Large intestine (tissue), 12 donors: Measurements from ENCODE around the gene DBNDD1. TPM values are rescaled to one million over a fixed set of nuclear protein-coding genes. Genes with fewer than 3 reads are reported as not detected.
A peak's percentile ranks its signal among the peaks of the same experiment; 100 is the strongest.
"Not testable (repeated sequence)": the region's sequence is repeated elsewhere in the genome, so short reads cannot be mapped to it uniquely, and the experiment has no call there.

ENCODE experiments used
- DNase-seq, 2 donors: peaks; one replicate each; pipeline versions ENCODE4 v3.0.0 to v3.0.0-alpha.2; 2013
- H3K27ac ChIP-seq: one replicate; pipeline ENCODE4 v1.5.1; 2013; ENCODE audit warnings: low read length
- H3K27me3 ChIP-seq: 2 replicates; pipeline ENCODE4 v1.6.1; 2013; ENCODE audit warnings: low read length; ENCODE audit not compliant: control insufficient read depth, insufficient read depth
- H3K36me3 ChIP-seq: 2 replicates; pipeline ENCODE4 v1.6.1; 2013; ENCODE audit warnings: low read length; ENCODE audit not compliant: control insufficient read depth, insufficient read depth
- H3K4me1 ChIP-seq: one replicate; pipeline ENCODE4 v1.6.1; 2013; ENCODE audit warnings: low read length; ENCODE audit not compliant: control insufficient read depth, insufficient read depth
- H3K4me3 ChIP-seq: one replicate; pipeline ENCODE4 v1.5.1; 2013; ENCODE audit warnings: low read length
- H3K9me3 ChIP-seq: one replicate; pipeline ENCODE4 v1.6.1; 2013; ENCODE audit warnings: mild to moderate bottlenecking, low read depth, low read length, moderate library complexity; ENCODE audit not compliant: control insufficient read depth
- WGBS: methylation state at CpG from one replicate; pipeline ENCODE4 v1.1.5; 2013; ENCODE audit warnings: low lambda C conversion rate; ENCODE audit not compliant: insufficient coverage; 5-methylcytosine and 5-hydroxymethylcytosine counted together
- long read RNA-seq, 11 donors: transcript quantifications; one replicate each; lab custom pipeline, GENCODE V29; 2026
- polyA plus RNA-seq: library from polyadenylated mRNA; unstranded; fragments of 120-200 nt; gene quantifications from one replicate; pipeline ENCODE4 v1.2.1, GENCODE V29; 2013

The DBNDD1 gene, protein sequence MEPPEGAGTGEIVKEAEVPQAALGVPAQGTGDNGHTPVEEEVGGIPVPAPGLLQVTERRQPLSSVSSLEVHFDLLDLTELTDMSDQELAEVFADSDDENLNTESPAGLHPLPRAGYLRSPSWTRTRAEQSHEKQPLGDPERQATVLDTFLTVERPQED
- 9.5 TPM for polyA plus RNA-seq
- long read RNA-seq, donor 1, partial matches to known transcripts = 0 of 4 reads
- long read RNA-seq, donor 1, other reads (novel, unspliced or antisense) = 0 of 4 reads
- long read RNA-seq, donor 2, transcript DBNDD1-201 (4 exons, 2,079 nt) = major isoform, 11 of 15 reads
- long read RNA-seq, donor 2, partial matches to known transcripts = 0 of 15 reads
- long read RNA-seq, donor 2, other reads (novel, unspliced or antisense) = 0 of 15 reads
- long read RNA-seq, donor 3 = 0 reads
- long read RNA-seq, donor 4, partial matches to known transcripts = 0 of 2 reads
- long read RNA-seq, donor 4, other reads (novel, unspliced or antisense) = 0 of 2 reads
- long read RNA-seq, donor 5, partial matches to known transcripts = 0 of 7 reads
- long read RNA-seq, donor 5, other reads (novel, unspliced or antisense) = 0 of 7 reads
- long read RNA-seq, donor 6, partial matches to known transcripts = 0 of 4 reads
- long read RNA-seq, donor 6, other reads (novel, unspliced or antisense) = 0 of 4 reads
- long read RNA-seq, donor 7, partial matches to known transcripts = 0 of 5 reads
- long read RNA-seq, donor 7, other reads (novel, unspliced or antisense) = 0 of 5 reads
- long read RNA-seq, donor 8, partial matches to known transcripts = 0 of 3 reads
- long read RNA-seq, donor 8, other reads (novel, unspliced or antisense) = 0 of 3 reads
- long read RNA-seq, donor 9, partial matches to known transcripts = 0 of 5 reads
- long read RNA-seq, donor 9, other reads (novel, unspliced or antisense) = 0 of 5 reads
- long read RNA-seq, donor 10, transcript DBNDD1-207 (1 exons, 2,889 nt) = minor isoform, 10 of 35 reads
- long read RNA-seq, donor 10, transcript DBNDD1-201 (4 exons, 2,079 nt) = major isoform, 12 of 35 reads
- long read RNA-seq, donor 10, partial matches to known transcripts = 5 of 35 reads
- long read RNA-seq, donor 10, other reads (novel, unspliced or antisense) = 6 of 35 reads
- long read RNA-seq, donor 11, partial matches to known transcripts = 0 of 10 reads
- long read RNA-seq, donor 11, other reads (novel, unspliced or antisense) = 0 of 10 reads

DNA sequence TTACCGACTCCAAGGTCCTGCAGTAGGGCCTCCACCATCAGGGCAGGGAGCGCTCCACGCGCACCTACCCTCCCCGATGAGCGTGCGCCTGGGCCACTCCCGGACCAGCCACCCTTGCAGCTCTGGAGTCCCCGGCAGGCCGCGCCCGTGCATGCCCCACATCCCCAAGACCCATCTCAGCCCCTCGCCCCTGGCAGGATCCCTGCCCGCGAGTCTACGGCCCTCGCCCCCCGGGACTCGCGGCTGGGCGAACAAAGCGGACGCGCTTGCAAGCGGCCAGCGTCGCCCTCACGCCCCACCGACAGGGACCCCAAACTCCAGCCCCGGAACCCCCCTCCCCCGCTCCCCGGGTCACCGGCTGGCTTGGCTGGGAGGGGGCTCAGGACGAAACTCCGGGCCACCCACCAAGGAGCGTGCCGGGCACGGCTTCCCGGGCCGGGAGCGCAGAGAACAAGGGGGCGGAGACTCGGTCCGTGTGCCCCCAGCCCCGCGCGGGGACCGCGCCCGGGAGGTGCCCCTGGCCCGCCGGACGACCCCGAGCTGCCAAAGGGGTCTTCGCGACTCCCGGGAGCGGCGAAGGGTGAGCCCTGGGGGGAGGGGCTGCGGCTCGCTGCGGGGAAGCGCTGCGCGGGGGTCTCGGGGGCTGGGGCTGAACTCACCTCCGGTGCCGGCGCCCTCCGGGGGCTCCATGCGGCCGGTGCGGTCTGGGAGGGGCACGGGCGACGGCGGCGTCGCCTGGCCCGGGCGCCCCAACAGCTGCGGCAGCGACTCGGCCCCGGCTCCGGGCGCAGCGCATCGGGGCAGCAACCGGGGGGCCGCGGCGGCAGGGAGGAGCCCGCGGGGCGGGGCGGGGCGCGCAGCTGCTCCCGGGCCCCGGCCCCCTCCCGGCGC, at the start of gene DBNDD1:
Gene DBNDD1, minus strand, starts transcription at position 805 of the 891 bp plus-strand sequence. Its CDS starts 115 bp downstream, at position 690.
- H3K27ac ChIP-seq = peak within 1 kb of the TSS; percentile 70
- peak in 1 of 2 donors; percentile 61 for DNase-seq

DNA sequence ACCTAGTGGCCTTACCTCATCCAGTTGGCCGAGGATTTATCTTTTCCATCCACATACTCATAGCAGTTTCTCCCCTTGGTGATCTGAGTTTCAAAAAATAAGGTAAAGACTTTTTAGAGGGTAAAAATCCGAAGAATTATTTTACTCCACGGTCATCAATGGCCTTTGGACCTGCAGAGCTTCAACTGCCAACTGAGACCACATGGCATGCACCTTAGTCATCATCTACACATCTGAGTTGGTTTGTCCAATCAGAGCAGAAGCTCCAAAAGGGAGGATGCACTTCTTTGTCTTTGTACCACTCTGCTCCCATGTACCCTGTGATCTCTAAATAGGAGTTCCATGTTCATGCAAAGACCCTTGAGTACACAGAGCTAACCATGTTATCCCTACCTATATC, 42.2 kb upstream of the DBNDD1 start:
- H3K27me3 ChIP-seq = peaks cover 4% of the 10 kb centered on the region
- peaks cover 5% of the 10 kb centered on the region for H3K4me1 ChIP-seq
- H3K9me3 ChIP-seq = no peaks in the 10 kb centered on the region
- no peak overlapping the region for H3K27ac ChIP-seq
- H3K4me3 ChIP-seq = no peak overlapping the region
- DNase-seq = no peak
- WGBS = no CpG with 5 or more reads among the region's 3 CpGs
- H3K36me3 ChIP-seq = no peaks in the 10 kb centered on the region

More for the DNA sequence above, at the start of gene DBNDD1:
- Histone ChIP-seq H3K9me3 (no peaks in the 10 kb centered on the region), H3K36me3 (no peaks in the 10 kb centered on the region), H3K4me1 (peaks cover 24% of the 10 kb centered on the region), H3K4me3 (peak within 1 kb of the TSS; percentile 71), H3K27me3 (peaks cover 8% of the 10 kb centered on the region)
- no CpG with 5 or more reads among the region's 103 CpGs for WGBS

DNA sequence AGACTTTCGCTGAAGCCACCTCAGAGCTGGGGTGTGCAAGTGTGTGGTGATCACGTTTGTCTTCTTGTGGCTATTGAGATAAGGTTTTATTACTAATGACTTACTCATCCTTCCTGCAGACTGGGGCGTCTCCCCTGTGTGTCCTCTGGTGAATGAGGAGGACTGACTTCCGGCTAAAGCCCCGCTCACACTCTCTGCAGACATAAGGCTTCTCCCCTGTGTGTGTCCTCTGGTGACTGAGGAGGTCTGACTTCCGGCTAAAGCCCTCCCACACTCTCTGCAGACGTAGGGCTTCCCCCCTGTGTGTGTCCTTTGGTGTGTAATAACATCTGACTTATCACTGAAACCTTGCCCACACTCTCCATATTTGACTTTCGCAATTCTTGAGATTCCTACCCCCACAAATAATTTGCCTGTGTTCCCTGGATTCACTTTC, 38.5 kb upstream of the DBNDD1 start:
- no CpG with 5 or more reads among the region's 8 CpGs for WGBS
- DNase-seq = peak; percentile 50 to 75
- Histone ChIP-seq H3K27me3 (peaks cover 4% of the 10 kb centered on the region), H3K27ac (no peak overlapping the region), H3K4me1 (peaks cover 10% of the 10 kb centered on the region), H3K36me3 (no peaks in the 10 kb centered on the region), H3K4me3 (no peak overlapping the region), H3K9me3 (peaks cover 10% of the 10 kb centered on the region)

DNA sequence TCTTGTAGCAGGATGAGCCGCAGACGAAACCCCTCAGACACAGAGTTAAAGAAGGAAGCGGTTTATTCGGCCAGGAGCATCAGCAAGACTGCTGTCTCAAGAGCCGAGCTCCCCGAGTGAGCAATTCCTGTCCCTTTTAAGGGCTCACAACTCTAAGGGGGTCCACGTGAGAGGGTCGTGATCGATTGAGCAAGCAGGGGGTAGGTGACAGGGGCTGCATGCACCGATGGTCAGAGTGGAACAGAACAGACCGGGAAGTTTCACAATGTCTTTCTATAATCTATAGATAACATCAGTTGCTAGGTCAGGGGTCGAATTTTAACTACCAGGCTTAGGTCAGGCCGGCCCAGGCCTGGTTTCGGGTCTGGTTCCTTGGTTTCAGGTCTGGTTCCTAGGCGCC, 37.3 kb upstream of the DBNDD1 start:
- H3K27ac ChIP-seq, H3K9me3 ChIP-seq, H3K36me3 ChIP-seq, H3K4me3 ChIP-seq, H3K27me3 ChIP-seq, DNase-seq: not testable (repeated sequence)
- WGBS = 100% methylated on average over 1 of the region's 15 CpGs
- peaks cover 10% of the 10 kb centered on the region for H3K4me1 ChIP-seq

DNA sequence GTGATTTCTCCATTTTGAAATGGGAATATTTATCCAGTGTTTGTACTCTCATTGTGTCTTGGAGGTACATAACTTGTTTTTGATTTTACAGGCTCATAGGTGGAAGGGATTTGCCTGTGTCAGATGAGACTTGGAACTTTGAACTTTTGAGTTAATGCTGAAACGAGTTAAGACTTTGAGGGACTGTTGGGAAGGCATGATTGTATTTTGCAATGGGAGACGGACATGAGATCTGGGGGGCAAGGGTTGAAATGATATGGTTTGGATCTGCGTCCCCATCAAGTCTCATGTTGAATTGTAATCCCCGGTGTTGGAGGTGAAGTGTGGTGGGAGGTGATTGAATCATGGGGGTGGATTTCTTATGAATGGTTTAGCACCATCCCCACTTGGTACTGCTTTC, 36.1 kb upstream of the DBNDD1 start:
- Histone ChIP-seq H3K36me3 (no peaks in the 10 kb centered on the region), H3K9me3 (peaks cover 10% of the 10 kb centered on the region), H3K27me3 (no peaks in the 10 kb centered on the region), H3K4me3 (no peak overlapping the region), H3K27ac (peak overlapping the region; percentile 39), H3K4me1 (peaks cover 10% of the 10 kb centered on the region)
- DNase-seq = peak; percentile 37 to 76
- 20% methylated on average over 1 of the region's 4 CpGs for WGBS

DNA sequence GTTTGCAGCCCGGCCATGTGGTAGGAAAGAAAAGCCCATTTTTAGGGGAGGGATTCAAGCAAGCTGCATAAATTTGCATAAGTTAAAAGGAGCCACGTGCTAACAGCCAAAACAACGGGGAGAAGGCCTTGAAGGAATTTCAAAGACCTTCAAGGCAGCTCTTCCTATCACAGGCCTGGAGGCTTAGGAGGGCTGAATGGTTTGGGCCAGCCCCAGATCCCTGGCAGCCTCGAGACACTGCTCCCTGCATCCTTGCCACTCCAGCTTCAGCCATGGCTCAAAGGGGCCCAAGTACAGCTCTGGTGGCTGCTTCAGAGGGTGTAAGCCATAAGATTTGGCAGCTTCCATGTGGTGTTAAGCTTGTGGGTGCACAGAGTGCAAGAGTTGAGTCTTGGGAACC, 35.3 kb upstream of the DBNDD1 start:
- Histone ChIP-seq H3K4me1 (peaks cover 10% of the 10 kb centered on the region), H3K27ac (no peak overlapping the region), H3K4me3 (no peak overlapping the region), H3K9me3 (peaks cover 10% of the 10 kb centered on the region), H3K36me3 (no peaks in the 10 kb centered on the region), H3K27me3 (no peaks in the 10 kb centered on the region)
- WGBS = no CpG with 5 or more reads among the region's 4 CpGs
- DNase-seq = no peak

DNA sequence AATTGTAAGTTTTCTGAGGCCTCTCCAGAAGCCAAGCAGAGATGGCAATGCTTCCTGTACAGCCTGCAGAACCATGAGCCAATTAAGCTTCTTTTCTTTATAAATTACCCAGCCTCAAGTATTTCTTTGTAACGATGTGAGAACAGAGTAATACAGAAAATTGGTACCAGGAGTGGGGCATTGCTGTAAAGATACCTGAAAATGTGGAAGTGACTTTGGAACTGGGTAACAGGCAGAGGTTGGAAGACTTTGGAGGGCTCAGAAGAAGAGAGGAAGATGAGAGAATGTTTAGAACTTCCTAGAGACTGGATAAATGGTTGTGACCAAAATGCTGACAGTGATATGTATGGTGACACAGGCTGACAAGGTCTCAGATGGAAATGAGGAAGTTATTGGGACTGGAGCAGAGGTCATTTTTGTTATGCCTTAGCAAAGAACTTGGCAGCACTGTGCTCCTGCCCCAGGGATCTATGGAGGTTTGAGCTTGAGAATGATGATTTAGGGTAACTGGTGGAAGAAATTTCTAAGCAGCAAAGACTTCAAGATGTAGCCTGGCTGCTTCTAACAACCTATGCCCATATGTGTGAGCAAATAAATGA, 34.7 kb upstream of the DBNDD1 start:
- H3K9me3 ChIP-seq = peaks cover 10% of the 10 kb centered on the region
- no CpG with 5 or more reads among the region's 1 CpG for WGBS
- peaks cover 10% of the 10 kb centered on the region for H3K4me1 ChIP-seq
- H3K27me3 ChIP-seq = no peaks in the 10 kb centered on the region
- no peaks in the 10 kb centered on the region for H3K36me3 ChIP-seq
- DNase-seq = no peak
- no peak overlapping the region for H3K27ac ChIP-seq
- H3K4me3 ChIP-seq = no peak overlapping the region

DNA sequence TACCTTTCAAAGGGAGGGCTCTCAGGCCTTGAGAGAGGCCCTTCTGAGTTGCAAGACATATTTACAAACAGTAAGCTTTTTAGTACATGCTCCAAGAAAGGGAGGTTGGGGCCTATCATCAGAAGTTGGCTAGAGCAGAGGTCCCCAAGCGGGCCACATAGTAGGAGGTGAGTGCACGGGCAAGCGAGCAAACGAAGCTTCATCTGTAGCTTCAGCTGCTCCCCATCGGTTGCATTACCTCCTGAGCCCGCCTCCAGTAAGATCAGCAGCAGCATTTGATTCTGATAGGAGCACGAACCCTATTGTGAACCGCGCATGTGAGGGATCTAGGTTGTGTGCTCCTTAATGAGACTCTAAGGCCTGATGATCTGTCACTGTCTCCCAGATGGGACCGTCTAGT, 31.7 kb upstream of the DBNDD1 start:
- H3K27me3 ChIP-seq = peaks cover 3% of the 10 kb centered on the region
- DNase-seq = no peak
- no peaks in the 10 kb centered on the region for H3K36me3 ChIP-seq
- peaks cover 17% of the 10 kb centered on the region for H3K4me1 ChIP-seq
- no CpG with 5 or more reads among the region's 10 CpGs for WGBS
- H3K27ac ChIP-seq = no peak overlapping the region
- H3K9me3 ChIP-seq = peaks cover 10% of the 10 kb centered on the region
- H3K4me3 ChIP-seq = no peak overlapping the region

DNA sequence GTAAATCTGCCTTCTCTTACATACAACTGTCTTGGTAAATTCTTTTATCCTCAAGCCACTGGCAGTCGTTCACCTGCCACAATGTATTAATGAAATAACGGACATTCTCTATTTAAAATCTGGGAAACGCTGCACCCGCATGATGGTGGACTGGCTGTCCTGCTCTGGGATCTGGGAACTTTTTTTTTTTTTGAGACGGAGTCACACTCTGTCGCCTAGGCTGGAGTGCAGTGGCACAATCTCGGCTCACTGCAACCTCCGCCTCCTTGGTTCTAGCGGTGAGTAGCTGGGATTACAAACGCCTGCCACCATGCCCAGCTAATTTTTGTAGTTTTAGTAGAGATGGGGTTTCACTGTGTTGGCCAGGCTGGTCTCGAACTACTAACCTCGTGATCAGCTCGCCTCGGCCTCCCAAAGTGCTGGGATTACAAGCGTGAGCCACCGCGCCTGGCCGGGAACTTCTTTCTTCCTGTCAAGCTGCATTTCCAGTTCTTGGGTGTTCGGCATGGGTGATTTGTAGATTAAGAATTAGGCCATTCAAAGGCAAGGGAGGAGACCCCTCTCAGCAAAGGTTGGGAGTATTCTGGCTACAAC, 29.6 kb upstream of the DBNDD1 start:
- Histone ChIP-seq H3K27me3 (peaks cover 3% of the 10 kb centered on the region), H3K36me3 (peaks cover 7% of the 10 kb centered on the region), H3K4me3 (no peak overlapping the region), H3K27ac (no peak overlapping the region), H3K9me3 (no peaks in the 10 kb centered on the region), H3K4me1 (peaks cover 12% of the 10 kb centered on the region)
- no peak for DNase-seq
- no CpG with 5 or more reads among the region's 19 CpGs for WGBS
